HEK293T (cell line): ENCODE results near the gene TUT1.

ENCODE experiments used
- BHLHE40 ChIP-seq: fragments of 450-650 bp; IDR thresholded peaks from 2 replicates; pipeline ENCODE4 v1.6.1; 2016; ENCODE audit warnings: mild to moderate bottlenecking, moderate library complexity, borderline replicate concordance
- FOXA1 ChIP-seq: fragments of 450-650 bp; IDR thresholded peaks from 2 replicates; pipeline ENCODE4 v1.6.1; 2016; ENCODE audit warnings: mild to moderate bottlenecking
- FOXK2 ChIP-seq: fragments of 450-650 bp; IDR thresholded peaks from 2 replicates; pipeline ENCODE4 v1.6.1; 2016; ENCODE audit warnings: mild to moderate bottlenecking
- FOXM1 ChIP-seq: fragments of 450-650 bp; IDR thresholded peaks from 2 replicates; pipeline ENCODE4 v1.6.1; 2017; ENCODE audit warnings: mild to moderate bottlenecking, borderline replicate concordance
- HDGF ChIP-seq: fragments of 450-650 bp; IDR thresholded peaks from 2 replicates; pipeline ENCODE4 v1.6.1; 2017; ENCODE audit warnings: antibody characterized with exemption, borderline replicate concordance
- L3MBTL2 ChIP-seq: fragments of 450-650 bp; conservative IDR thresholded peaks from 2 replicates; pipeline ENCODE4 v1.6.1; 2016; ENCODE audit warnings: mild to moderate bottlenecking
- LEF1 ChIP-seq: fragments of 450-650 bp; IDR thresholded peaks from 2 replicates; pipeline ENCODE4 v1.6.1; 2017; ENCODE audit warnings: mild to moderate bottlenecking, borderline replicate concordance
- NFRKB ChIP-seq: fragments of 450-650 bp; IDR thresholded peaks from 2 replicates; pipeline ENCODE4 v1.6.1; 2016; ENCODE audit warnings: mild to moderate bottlenecking, moderate library complexity
- SP1 ChIP-seq: fragments of 450-650 bp; IDR thresholded peaks from 2 replicates; pipeline ENCODE4 v1.6.1; 2017
- ZNF384 ChIP-seq: fragments of 450-650 bp; IDR thresholded peaks from 2 replicates; pipeline ENCODE4 v1.6.1; 2016
- TF ChIP-seq, protein P1 (sequence below): fragments of 450-650 bp; IDR thresholded peaks from 2 replicates; pipeline ENCODE4 v1.6.1; 2016

DNA sequence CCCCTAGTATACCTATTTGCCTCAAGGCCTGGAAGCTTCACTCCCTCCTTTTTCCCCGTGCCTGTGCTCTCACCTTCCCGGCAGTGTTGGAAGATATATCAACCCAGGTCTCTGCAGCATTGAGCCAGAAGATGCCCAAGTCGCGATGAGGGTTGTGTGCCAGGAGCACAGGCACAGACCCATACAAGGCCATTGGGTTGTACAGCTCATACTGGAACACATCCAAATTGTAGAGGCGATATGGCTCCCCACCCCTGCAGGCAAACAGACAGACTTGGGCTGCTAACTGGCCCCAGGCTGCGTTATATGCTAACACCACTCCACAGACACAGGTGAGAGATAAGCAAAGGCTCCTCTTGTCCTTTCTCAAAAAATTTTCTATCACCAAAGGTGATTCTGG, 41.2 kb upstream of the TUT1 start:
- TF ChIP-seq L3MBTL2, result no peak
- no peak for TF ChIP-seq FOXK2
- TF ChIP-seq ZNF384, result no peak
- no peak for TF ChIP-seq BHLHE40
- no peak for TF ChIP-seq FOXA1
- no peak for TF ChIP-seq NFRKB
- TF ChIP-seq FOXM1, result no peak
- no peak for TF ChIP-seq LEF1
- no peak for TF ChIP-seq HDGF
- TF ChIP-seq, protein P1, sequence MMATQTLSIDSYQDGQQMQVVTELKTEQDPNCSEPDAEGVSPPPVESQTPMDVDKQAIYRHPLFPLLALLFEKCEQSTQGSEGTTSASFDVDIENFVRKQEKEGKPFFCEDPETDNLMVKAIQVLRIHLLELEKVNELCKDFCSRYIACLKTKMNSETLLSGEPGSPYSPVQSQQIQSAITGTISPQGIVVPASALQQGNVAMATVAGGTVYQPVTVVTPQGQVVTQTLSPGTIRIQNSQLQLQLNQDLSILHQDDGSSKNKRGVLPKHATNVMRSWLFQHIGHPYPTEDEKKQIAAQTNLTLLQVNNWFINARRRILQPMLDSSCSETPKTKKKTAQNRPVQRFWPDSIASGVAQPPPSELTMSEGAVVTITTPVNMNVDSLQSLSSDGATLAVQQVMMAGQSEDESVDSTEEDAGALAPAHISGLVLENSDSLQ, result no peak
- TF ChIP-seq SP1, result no peak
